Measurements from ENCODE around the gene CAPN10.
A peak's percentile ranks its signal among the peaks of the same experiment; 100 is the strongest.

Gene CAPN10

DNA sequence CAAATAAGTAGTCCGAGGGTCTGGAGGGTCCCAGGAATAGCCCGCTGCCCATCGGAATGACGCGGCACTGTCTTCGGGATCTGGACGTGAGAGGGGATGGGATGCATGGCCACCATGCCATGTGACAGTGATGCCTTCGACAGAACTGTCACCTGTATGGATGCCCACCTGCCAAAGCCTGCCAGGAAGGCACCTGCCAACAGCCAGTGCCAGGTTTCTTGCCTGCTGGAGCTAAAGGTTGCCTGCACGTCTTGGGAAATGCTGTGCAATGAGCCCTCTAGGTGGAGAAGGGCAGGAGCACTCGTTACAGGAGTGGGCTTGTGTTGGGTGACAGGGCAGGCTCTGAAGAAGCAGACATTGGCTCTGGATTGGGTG, 59.3 kb downstream of the CAPN10 start:
- H3K27me3 ChIP-seq = peaks cover 0 to 82% of the 10 kb centered on the region in 2 donors
- H3K9me3 ChIP-seq = no peaks in the 10 kb centered on the region

DNA sequence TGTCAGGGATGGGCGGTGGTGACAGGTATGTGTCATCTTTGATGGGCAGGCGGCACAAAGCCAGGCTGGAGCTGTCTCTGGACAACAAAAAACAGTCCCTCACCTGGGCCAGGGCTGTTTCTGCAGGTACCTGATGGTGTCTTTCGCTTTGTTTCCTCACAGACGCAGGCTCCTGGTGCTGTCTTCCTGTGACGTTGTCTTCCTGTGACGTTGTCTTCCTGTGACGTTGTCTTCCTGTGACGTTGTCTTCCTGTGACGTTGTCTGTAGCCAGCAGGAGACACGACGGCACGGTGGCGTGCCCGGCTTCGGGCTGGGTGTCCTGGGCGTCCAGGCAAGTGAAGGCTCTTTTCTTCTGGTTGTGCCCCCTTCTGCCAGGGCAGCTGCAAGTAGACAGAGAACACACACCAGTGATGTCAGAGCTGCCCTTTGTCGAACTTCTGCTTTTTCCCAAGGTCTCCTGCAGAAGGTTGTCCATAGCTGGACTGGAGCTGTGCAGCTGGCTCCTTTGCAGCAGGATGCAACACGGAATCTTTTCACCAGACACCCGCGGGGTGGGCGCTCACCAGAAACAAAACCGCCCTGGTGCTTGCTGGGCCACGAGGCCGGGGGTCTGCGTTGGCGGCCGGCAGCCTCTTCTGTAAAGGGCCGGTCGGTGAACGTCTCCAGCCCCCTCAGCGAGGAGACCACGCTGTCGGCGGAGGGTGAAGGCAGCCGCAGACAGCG, 59.8 kb downstream of the CAPN10 start:
- intact Hi-C loops (cut with DNase I; ENCODE audit: low total_unique reads) = no loop called here
- Histone ChIP-seq H3K4me3 (no peak overlapping the region), H3K27me3 (peaks cover 0 to 87% of the 10 kb centered on the region in 2 donors), H3K27ac (no peak overlapping the region), H3K4me1 (no peaks in the 10 kb centered on the region), H3K36me3 (no peaks in the 10 kb centered on the region), H3K9me3 (no peaks in the 10 kb centered on the region)
- TF ChIP-seq, protein P1, sequence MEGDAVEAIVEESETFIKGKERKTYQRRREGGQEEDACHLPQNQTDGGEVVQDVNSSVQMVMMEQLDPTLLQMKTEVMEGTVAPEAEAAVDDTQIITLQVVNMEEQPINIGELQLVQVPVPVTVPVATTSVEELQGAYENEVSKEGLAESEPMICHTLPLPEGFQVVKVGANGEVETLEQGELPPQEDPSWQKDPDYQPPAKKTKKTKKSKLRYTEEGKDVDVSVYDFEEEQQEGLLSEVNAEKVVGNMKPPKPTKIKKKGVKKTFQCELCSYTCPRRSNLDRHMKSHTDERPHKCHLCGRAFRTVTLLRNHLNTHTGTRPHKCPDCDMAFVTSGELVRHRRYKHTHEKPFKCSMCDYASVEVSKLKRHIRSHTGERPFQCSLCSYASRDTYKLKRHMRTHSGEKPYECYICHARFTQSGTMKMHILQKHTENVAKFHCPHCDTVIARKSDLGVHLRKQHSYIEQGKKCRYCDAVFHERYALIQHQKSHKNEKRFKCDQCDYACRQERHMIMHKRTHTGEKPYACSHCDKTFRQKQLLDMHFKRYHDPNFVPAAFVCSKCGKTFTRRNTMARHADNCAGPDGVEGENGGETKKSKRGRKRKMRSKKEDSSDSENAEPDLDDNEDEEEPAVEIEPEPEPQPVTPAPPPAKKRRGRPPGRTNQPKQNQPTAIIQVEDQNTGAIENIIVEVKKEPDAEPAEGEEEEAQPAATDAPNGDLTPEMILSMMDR (IDR thresholded peaks at IDR 0.05) = no peak
- DNase-seq = peak in 1 of 2 donors; percentile 46

More for the DNA sequence above, 59.3 kb downstream of the CAPN10 start:
- Histone ChIP-seq H3K36me3 (no peaks in the 10 kb centered on the region), H3K4me1 (no peaks in the 10 kb centered on the region), H3K4me3 (no peak overlapping the region), H3K27ac (no peak overlapping the region)
- DNase-seq = peak in 1 of 2 donors; percentile 42
- TF ChIP-seq, protein P1 (IDR thresholded peaks at IDR 0.05) = no peak
- intact Hi-C loops (cut with DNase I; ENCODE audit: low total_unique reads) = no loop called here

DNA sequence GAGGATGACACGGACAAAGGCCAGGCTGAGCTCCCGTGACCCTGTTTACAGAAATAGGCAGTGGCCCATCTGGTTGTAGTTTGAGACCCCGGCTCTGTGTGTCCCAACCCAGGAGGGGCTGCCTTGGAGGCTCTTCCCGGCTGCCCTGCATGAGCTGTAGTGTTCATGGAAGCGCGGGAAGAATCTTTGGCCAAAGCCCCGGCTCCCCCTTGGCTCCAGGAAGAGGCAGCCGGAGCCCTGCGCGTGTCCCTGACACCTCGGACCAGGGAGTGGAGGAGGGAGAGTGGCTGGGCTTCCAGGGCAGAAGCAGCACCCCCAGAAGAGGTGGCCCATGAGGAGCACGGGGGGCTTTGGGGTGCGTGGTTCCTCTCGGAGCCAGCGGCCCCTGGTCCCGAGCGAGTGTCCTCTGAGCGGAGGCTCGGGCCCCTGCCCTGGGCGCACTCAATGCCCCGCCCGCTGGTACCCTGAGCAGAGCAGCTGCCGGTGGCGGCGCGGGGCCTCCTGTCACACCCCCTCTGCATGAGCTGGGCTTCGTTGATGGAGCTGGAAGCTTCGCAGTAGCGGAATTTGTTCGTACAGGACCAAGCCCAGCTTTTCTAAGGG, 60.5 kb downstream of the CAPN10 start:
- no peaks in the 10 kb centered on the region for H3K4me1 ChIP-seq
- no peaks in the 10 kb centered on the region for H3K36me3 ChIP-seq
- H3K9me3 ChIP-seq = no peaks in the 10 kb centered on the region
- intact Hi-C loops (cut with DNase I; ENCODE audit: low total_unique reads) = no loop called here
- no peak overlapping the region for H3K4me3 ChIP-seq
- TF ChIP-seq, protein P1 (IDR thresholded peaks at IDR 0.05) = no peak
- DNase-seq = no peak
- H3K27me3 ChIP-seq = peaks cover 0 to 90% of the 10 kb centered on the region in 2 donors
- H3K27ac ChIP-seq = no peak overlapping the region

DNA sequence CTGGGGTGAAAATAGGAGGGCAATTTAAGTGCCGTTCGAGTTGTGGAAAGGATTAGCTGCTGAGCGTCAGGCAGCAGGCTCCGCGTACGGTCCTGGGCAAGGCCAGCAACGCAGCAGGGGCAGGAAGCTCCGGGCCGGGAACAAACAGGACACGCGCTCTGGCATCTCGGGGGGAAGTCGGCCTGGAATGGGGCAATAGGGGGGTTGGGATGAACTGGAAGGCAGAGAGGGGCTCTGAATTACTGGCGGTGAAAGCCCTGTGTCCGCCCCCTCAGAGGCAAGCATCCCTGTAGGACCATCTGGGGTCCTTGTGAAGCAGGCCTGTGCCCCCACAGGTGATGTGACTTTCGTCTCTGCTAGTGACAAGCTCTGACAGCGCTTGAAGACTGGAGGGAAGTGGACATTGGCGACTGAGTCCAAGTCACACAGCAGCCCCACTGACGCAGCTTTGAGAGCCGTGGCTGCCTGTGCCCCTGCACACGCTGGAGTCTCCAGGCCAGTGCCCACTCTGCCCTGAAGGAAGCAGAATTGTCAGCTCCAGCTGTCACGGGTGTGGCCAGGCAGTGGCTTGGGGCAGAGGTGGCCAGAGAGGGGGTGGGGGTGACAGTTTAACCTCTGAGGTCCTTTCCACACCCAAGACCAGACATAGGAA, 61.1 kb downstream of the CAPN10 start:
- peaks cover 0 to 85% of the 10 kb centered on the region in 2 donors for H3K27me3 ChIP-seq
- intact Hi-C loops (cut with DNase I; ENCODE audit: low total_unique reads) = no loop called here

DNA sequence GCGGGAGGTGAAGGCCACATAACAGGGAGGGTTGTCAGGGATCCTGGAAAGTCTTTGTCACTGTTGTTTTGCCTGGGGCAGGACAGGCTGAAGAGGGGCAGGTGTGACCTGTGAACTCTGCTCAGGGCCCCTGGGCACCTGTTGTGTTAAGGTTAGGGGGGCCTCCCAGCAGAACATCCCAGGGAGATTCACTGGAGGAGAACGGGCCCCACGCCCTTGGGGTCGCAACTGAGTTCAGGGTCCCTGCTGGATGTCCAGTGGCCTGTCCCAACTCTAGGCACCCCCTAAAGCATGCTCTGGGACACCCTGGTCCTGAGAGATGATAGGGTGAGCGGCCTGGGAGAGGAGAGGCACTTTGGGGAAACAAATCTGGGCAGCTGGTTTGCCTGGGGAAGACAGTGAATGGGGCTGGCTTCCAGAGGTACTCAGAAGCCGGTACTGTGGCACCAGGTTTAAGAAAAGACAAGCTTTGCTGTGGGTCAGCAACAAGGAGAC, 61.7 kb downstream of the CAPN10 start:
- intact Hi-C loops (cut with DNase I; ENCODE audit: low total_unique reads) = no loop called here
- H3K4me3 ChIP-seq = no peak overlapping the region
- no peak overlapping the region for H3K27ac ChIP-seq
- TF ChIP-seq, protein P1 (IDR thresholded peaks at IDR 0.05) = no peak
- peaks cover 0 to 84% of the 10 kb centered on the region in 2 donors for H3K27me3 ChIP-seq
- no peaks in the 10 kb centered on the region for H3K9me3 ChIP-seq
- DNase-seq = peak in 1 of 2 donors; percentile 52
- H3K4me1 ChIP-seq = no peaks in the 10 kb centered on the region
- H3K36me3 ChIP-seq = no peaks in the 10 kb centered on the region

More for the DNA sequence above, 61.1 kb downstream of the CAPN10 start:
- Histone ChIP-seq H3K9me3 (no peaks in the 10 kb centered on the region), H3K4me1 (no peaks in the 10 kb centered on the region), H3K4me3 (no peak overlapping the region), H3K36me3 (no peaks in the 10 kb centered on the region), H3K27ac (no peak overlapping the region)
- DNase-seq = no peak
- TF ChIP-seq, protein P1 (IDR thresholded peaks at IDR 0.05) = no peak

All from tibial artery (tissue), 4 donors.